HG03064 (cell line): Measurements from ENCODE around the gene GRB14.
"Not testable (repeated sequence)": the region's sequence is repeated elsewhere in the genome, so short reads cannot be mapped to it uniquely, and the experiment has no call there.

Experiments used
- ATAC-seq: cut with Tn5 transposase; IDR thresholded peaks from one replicate; pipeline ENCODE4 v1.9.1; 2021; ENCODE audit warnings: low read depth; ENCODE audit not compliant: unreplicated experiment

The GRB14 gene

DNA sequence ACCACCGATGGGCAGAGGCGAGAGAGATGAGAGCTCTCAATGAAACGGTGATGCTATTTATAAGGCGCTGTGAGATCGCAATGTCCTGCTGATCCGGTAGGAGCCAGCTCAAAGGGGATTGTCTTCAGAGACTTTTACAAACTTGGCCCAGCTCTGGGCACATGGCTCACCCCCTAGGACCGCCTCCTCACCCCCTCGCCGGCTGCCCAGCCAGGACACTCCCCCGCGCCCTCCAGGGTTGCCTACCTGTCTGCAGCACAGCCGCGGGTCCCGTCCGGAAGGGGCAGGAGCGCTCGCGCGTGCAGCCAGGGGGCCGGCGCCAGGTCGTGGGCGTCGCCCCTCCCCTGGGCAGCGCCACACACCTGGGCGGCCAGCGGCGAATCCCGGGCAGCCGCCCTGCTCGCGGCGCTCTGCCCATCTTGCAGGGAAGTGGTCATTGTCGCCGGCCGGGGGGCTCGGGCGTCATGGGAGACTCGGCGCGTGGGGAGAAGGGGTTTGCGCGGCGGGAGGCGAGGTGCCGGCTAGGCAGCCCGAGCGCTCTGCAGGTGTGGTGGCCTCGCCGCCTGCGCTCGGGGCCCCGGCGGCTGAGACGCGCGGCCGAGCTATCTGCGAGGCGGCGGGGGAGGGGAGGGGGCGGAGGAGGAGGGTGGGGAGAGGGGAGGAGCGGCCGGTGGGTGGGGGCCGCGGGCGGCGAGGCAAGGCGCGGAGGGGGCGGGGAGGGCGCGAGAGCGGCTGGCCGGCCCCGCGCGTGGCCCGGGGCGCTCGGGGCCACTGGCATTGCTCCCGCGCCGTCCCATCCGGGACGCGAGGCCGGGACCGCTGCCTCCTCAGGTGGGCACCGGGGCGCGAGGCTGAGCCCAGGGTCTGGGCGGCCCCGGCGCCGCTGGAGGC lies at the start of gene GRB14:
GRB14 (minus strand) TSS at position 610 of the 891 bp plus-strand sequence; CDS start at position 437, 173 bp downstream.
- no peak for ATAC-seq

DNA sequence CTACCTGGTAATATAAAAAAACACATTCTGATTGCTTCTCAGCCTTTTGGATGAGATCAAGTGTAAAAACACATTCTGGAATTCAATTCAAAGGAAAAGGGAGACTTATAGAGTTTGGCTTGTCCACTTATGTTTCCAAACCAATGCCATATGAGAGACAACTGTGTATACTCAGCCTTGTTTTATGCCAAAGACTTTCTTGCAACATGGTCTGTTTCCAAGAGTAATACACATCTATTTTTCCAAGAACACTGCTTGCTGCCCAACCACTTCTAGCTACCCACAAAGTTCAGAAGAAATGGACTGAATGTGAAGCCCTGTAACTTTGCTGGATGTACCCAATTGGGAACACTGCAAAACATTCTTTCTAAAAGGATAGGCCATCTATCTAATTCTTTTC lies 48.0 kb upstream of the GRB14 start:
- ATAC-seq = no peak

DNA sequence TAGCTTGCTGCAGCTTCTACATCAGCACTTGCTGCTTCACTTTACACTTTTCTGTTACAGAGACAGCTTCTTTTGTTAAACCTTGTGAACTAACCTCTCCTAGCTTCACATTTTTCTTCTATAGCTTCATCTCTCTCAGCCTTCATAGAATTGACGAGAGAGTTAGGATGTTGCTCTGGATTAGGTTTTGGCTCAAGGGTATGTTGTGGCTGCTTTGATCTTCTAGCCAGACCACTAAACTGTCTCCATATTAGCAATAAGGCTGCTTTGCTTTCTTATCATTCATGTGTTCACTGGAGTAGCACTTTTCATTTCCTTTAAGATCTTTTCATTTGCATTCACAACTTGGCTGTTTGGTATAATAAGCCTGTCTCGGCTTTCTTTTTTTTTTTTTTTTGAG lies 46.3 kb upstream of the GRB14 start:
- no peak for ATAC-seq

DNA sequence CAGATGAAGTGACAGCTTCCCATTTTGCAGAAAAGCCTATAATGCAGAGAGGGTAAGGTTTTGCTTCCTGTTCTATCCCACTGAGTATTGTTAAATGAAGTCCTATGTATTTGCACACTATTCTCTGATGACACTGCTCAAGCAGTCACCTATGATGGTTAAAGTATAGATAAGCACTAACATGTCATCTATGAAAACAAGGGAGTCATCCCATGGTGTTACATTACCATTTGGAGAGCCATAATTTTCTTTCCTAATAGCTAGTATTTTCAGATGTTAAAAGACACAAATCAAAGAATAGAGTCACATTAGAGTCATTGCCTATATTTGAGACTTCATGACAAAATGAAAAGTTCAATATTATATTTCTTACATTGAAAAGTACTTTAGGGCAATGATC lies 42.8 kb upstream of the GRB14 start:
- no peak for ATAC-seq

DNA sequence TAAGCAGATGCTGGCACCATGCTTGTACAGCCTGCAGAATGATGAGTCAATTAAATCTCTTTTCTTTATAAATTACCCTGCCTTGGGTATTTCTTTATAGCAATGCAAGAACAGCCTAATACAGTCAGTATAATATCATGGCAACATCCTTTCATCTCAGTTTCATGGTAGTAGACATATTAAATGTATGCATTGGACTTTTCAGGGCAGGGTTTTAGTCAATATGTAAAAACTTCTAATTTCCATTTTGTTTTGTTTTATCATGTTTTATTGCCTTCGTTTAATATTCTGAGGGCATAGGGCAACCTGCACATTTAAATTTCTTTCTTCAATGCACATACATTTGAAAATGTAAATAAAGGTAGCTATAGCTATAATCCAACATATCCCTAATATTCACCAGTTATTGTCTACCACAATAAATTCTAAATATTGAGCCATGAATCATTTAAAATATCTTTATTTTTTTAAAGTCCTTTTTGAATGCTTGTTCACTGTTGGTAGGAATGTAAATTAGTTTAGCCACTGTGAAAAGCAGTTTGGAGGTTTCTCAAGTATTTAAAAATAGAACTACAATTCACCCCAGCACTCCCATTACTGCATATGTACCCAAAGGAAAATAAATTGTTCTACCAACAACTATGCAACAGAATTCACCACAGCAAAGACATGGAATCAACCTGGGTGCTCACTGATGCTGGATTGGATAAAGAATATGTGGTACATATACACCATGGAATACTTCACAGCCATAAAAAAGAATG lies 41.8 kb upstream of the GRB14 start:
- ATAC-seq = no peak

DNA sequence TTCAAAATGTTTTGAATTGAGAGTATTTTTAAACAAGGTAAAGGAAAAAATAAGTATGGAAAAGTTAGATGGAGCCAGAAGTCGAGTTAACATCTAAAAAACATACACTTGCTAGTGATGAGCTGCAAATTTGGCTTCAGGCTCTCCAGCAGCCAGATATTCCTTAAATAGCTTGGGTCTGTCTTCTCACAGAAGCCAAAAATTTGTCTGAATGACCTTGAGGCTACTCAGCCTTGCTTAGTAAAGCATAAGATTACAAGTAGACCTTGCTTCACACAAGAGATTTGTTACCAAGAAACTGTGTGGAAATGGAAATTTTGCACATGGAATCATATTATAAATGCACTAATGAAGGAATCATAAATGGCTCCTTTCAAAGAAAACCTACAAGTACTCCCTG lies 40.8 kb upstream of the GRB14 start:
- ATAC-seq = no peak

DNA sequence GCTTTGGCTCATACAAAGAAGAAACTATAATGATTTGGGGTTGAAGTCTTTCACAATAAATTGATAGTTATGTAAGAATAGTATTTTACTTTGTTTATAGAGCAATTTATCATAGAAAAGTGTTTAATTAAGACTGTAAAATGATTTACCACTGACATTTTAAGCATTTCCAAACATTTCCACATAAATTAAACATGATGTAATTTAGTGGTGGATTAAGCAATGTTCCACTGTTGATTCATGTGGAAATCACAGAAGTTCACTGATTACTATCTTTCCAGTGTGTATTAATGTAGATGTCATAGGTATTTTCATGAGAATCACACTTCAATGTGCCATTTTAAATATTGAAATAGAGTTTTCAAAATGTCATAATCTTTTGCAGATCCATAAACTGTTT lies 40.1 kb upstream of the GRB14 start:
- no peak for ATAC-seq

DNA sequence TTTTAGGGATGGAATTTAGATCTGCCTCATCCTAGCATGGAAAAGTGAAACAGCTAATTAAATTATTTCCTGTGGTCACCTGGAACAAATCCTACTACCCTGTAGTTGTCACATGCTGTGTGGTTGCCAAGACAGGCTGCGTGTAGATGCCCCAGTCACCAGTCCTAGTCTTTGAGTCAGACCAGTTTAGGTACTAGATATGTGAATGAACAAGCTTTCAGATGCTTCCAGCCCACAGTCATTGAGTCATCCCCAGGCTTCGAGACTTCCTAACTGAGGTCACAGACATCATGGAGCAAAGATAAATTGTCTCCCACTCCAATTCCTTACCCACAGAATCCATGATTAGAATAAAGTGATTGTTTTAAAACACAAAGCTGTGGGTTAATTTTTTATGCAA lies 35.8 kb upstream of the GRB14 start:
- ATAC-seq = no peak

DNA sequence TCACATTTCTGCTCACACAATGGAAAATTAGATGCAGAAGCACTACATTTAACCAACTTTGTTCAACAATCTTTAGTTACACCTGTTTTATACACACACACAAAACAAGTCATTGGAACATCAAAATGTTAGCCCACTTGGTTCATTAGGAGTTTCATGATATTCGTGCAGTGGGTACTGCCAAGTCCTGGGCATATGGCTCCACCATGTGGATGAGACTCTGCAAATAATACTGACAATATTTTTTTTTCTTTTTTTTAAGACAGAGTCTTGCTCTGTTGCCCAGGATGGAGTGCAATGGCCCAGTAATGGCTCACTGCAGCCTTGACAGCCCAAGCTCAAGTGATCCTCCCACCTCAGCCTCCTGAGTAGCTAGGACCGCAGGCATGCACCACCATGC lies 34.5 kb upstream of the GRB14 start:
- ATAC-seq = no peak

DNA sequence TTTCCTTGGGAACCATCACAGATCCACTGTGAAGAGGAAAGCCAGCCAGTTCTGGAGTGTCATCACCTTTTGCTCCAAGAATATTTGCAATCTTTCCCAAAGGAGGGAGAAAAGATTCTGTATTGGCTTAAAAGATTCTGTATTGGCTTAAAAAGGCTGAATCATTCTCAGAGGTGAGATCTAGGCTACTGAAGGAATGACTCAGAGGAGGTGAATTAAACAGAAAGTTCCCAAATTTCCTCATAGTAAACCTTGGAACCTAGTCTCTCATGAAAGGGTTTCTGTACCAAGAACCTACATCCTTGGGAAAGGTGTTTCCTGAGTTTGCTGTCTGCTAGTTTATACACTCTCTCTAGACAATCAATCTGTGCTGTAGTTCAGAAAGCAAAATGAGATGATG lies 34.1 kb upstream of the GRB14 start:
- ATAC-seq = no peak

DNA sequence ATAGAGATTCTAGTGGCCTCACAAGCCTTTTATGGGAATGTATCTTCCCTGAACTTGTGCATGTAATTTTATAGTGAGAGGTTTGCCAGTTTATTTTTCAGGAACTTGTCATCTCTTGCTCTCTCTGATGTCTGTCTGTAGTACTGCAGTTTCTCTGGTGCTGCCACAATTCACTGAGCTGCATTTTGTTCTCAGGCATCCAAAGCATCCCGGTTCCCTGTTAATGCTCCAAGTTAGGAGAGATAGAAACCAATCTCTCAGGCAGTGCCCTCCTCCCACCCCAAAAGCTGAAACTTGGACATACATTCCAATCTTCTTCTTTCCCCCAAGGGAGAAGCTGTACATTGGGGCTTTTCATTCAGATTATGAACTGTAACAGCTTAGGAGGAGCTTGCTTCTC lies 30.1 kb upstream of the GRB14 start:
- ATAC-seq = no peak

DNA sequence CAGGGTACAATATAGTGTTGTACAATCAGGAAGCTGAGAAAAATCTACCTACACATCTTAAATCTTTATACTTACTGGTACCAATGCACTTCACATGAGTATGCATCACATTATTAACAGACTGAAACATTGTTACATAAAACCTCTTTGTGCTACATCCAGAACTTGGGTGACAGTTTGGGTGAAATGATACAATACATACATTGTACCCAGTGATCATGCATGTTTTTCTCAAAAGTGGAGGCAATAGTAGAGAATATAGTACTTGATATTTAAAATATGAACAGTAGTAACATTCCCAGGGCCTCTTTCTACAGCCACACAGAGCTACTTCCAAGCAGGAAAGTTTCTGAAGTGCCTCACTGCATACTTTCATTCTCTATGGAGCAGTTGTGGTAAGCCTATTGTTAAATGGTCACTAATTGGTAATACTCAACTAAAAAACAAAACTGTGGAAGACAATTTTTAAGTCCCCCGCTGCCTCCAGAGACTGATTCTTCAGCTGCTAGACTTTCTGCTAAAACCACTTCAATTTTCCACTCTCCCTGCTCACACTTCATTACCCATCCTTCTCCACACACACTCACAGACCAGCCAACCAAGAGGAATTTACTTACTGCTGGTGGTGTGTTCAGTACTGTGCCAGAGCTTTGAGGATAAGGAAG lies 22.9 kb upstream of the GRB14 start:
- no peak for ATAC-seq

DNA sequence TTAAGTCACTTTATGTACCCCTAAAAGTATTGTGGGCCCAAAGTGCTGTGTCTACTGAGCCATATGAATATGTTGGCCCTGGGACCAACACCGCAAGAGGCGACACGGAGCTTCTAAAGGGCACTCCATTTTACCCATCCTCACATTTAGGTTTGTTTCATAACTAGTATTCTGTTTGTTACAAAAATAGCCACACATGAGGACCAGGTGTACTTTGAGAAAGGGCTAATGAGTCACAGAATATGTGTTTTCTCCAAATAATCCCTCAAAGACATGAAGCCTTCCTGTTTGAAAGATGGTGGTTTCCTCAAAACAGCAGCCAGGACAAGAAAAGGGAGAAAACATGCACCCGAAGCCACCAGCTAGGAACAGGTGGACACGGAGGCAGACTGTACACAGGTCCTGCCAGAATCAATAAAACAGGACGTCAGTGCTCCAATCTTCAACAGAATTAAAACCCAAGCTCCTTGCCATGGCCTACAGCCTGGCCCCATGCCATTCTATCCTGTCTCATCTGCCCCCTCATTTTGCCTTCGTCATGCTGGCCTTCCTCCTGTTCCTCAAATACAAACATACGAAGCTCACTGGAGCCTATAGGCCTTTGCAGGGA lies 21.8 kb upstream of the GRB14 start:
- ATAC-seq = no peak

DNA sequence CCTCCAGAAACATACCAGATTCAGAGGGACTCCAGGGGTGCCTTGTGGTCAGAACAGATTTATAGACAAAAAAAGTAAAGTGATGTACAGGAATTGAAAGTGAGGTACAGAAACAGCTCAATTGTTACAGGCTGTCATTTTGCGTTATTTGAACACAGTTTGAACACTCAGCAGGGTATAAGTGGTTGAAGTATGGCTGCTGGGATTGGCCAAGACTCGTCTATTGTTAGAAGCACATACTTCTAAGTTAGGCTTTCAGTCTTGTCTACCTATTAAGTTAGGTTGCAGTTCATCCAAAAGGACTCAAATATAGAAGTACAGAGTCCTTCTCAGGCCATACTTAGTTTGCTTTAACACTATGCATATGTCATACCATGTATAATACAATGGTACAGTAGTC lies 21.0 kb upstream of the GRB14 start:
- ATAC-seq = no peak

DNA sequence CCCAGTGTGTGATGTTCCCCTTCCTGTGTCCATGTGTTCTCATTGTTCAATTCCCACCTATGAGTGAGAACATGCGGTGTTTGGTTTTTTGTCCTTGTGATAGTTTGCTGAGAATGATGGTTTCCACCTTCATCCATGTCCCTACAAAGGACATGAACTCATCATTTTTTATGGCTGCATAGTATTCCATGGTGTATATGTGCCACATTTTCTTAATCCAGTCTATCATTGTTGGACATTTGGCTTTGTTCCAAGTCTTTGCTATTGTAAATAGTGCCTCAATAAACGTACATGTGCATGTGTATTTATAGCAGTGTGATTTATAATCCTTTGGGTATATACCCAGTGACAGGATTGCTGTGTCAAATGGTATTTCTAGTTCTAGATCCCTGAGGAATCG lies 7.0 kb upstream of the GRB14 start:
- not testable (repeated sequence) for ATAC-seq

DNA sequence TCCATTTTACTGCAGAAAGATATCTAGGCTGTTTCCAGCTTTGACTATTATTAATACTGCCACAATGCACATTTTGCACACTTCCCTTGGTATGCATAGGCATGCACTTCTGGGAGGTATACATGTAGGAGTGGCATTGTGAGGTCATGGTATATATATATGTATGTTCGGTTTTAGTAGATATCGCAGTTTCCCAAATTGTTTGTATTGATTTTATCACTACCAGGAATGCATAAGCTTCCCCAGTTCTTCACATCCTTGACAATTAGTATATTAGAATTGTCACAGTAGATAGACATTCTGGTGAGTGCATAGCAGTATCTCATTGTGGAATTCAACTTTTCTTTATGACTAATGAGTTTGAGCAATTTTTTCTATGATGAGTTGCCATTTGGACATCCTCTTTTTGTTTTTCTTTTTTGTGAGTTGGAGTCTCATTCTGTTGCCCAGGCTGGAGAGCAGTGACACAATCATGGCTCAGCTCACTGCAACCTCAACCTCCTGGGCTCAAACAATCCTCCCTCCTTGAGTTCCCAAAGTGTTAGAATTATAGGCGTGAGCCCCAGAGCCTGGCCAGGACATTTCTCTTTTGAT lies 4.2 kb upstream of the GRB14 start:
- no peak for ATAC-seq

DNA sequence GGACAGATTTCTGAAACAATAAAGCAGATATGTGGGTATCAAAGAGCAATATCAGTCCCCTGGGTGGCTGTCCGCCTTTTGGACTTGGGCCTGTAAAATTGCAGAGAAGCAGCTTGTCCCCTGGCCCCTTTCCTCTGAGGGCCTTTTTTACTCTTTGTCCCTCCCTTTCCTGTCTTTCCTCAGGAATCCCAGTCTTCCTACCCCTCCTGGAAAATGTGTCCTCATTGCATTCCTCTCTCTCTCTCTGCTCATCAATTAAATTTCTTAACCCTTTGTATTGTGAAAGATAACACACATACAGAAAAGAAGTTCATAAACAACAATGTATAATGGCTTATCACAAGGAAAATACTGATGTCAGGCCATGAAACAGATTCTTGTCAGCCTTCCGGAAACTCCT lies 3.0 kb upstream of the GRB14 start:
- ATAC-seq = no peak

DNA sequence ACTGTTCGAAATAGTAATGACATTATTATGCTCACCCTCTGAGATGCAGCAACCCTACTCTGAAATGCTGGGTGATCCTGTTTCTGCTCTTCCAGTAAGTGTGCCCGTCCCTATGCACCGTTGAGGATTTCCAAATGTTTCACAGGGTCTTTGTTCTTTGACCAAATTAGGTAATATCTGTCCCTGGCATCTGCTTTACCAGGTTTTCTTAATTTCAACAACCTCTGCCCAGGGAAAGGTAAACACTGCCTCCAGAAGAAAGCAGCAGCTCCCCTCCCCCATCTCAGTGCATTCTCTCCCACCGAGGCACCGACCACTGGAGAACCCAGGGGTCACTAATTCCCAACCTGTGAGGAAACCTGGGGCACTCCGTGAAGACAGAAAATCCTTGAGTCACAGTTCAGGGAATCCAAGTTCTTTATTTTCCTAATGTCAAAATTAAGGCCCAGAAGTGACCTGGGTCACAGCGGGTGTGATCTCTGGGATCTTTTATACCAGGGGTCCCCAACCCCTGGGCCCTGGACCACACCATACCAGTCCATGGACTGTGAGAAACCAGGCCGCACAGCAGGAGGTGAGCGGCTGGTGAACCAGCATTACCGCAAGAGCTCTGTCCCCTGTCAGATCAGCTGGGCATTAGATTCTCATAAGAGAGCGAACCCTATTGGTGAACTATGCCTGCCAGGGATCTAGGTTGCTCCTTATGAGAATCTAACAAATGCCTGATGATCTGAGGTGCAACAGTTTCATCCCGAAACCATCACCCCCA lies 1.2 kb upstream of the GRB14 start:
- no peak for ATAC-seq

DNA sequence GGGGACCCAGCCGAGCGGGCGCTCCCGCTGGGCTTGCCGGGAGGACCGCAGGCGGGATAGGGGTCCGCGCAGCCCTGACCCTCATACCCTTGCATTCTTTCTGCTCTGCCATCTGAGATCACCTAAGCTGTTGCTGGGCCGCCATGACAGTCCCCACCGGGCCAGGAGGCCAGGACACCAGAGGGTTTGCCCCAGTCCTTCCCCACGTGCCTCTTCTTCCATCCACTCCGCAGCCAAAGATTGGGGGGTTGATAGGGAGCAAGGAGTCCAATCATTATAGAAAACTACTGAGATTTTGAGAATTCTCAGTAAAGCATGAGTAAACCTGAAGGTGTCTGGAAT lies 453 bp upstream of the GRB14 start:
- no peak for ATAC-seq

DNA sequence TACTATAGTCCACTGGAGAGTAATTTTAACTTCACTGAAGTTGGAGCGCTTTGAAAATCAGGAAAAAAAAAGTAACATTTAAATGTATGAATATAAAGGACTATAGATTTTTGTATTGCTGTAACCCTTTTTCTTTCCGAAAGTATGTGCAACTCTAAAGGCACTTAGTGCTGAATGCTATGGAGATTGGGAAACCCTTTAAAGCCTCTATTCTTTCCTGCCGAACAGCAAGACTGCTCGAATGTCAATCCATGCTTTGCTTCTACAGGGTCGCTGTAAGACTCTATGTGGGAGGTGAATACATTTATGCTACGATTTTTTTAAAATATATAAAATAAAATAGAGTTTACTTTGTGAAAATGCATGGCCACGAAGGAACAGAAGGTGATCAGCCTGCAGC lies 825 bp downstream of the GRB14 start:
- ATAC-seq = no peak
